ENCODE measurements around the gene DIDO1. TPM values are rescaled to one million over a fixed set of nuclear protein-coding genes. Genes with fewer than 3 reads are reported as not detected.

The DIDO1 gene
- total RNA-seq: 124 and 128 TPM in 2 replicates
- 62.4 TPM for total RNA-seq (2013)
- polyA plus RNA-seq: 48.5 and 57.6 TPM in 2 replicates
- 56.8 and 77.7 TPM in 2 replicates for polyA minus RNA-seq

GRCh38 chr20:62926229-62927127 is at the start of gene DIDO1:
Gene DIDO1, minus strand, starts transcription at chr20:62926505.
- Histone ChIP-seq H3K4me1 (ENCODE audit: control insufficient read depth in 2 of 2, insufficient read depth in 2 of 2, low read length in 2 of 2) (peaks cover 55 to 73% of the 10 kb centered on the region in 2 donors), H3K27ac (ENCODE audit: low read length in 2 of 2) (peak within 1 kb of the TSS; percentile 79 to 92), H3K36me3 (replicated peaks in 1 of 2; ENCODE audit: control extremely low read depth in 1 of 2, control insufficient read depth in 1 of 2, extremely low read depth in 1 of 2, insufficient read depth in 2 of 2, low read length in 1 of 2) (no peaks in the 10 kb centered on the region), H2AFZ (ENCODE audit: insufficient read depth, low read depth, low read length, poor library complexity, severe bottlenecking) (peak within 1 kb of the TSS; percentile 72), H3K4me2 (replicated peaks; ENCODE audit: low read depth, low read length, poor library complexity, severe bottlenecking) (peak within 1 kb of the TSS; percentile 93), H4K20me1 (ENCODE audit: control insufficient read depth, insufficient read depth, low read length, poor library complexity, severe bottlenecking) (peaks cover 54% of the 10 kb centered on the region), H3K79me2 (ENCODE audit: control insufficient read depth, insufficient read depth, low read length) (peaks cover 92% of the 10 kb centered on the region), H3K4me3 (ENCODE audit: control extremely low read depth in 1 of 5, extremely low read depth in 1 of 5, insufficient read depth in 1 of 5, low read depth in 2 of 5, low read length in 4 of 5) (peak within 1 kb of the TSS; percentile 86 to 99 (median 96)), H3K9me3 (ENCODE audit: control extremely low read depth in 1 of 3, control insufficient read depth in 2 of 3, insufficient read depth in 1 of 3, low read length in 2 of 3) (no peaks in the 10 kb centered on the region), H3K9ac (ENCODE audit: low read length) (peak within 1 kb of the TSS; percentile 95), H3K27me3 (replicated peaks in 1 of 4; ENCODE audit: control extremely low read depth in 1 of 4, control insufficient read depth in 3 of 4, insufficient read depth in 4 of 4, low read length in 3 of 4) (no peaks in the 10 kb centered on the region)
- WGBS (ENCODE audit: insufficient coverage): under 1% methylated on average over 84 of the region's 92 CpGs
- ATAC-seq (ENCODE audit: low read depth) (peak; percentile 89), DNase-seq (peak; percentile 94)
- ChIA-PET POLR2A (interaction anchor here (0.5 to 3.1 kb wide), 6 partner anchors 8 to 102 kb away, joined by 3 to 24 read pairs (median 6); partner anchors contain the start of genes GID8 and SLC17A9), CTCF (interaction anchor here (1.1 to 1.9 kb wide), 5 partner anchors 19 to 52 kb away, joined by 3 to 6 read pairs (median 5); no protein-coding TSS in a partner anchor)
- Mint-ChIP-seq H3K4me3 (peak within 1 kb of the TSS; percentile 95), H3K4me1 (peaks cover 75% of the 10 kb centered on the region), H3K27ac (peak within 1 kb of the TSS; percentile 94), H3K9me3 (ENCODE audit: insufficient read depth) (no peaks in the 10 kb centered on the region), H3K27me3 (no peaks in the 10 kb centered on the region)
- peak; percentile 75 for TF ChIP-seq CTCF (IDR thresholded peaks at IDR 0.05)
- no peak for TF ChIP-seq EZH2 (IDR thresholded peaks at IDR 0.05; ENCODE audit: borderline replicate concordance, insufficient read depth, low read depth, low read length, poor library complexity, severe bottlenecking)
- intact Hi-C loops (cut with micrococcal nuclease): loop anchor here (1.0 to 5.0 kb wide), 5 partner anchors 11 to 291 kb away; partner anchors contain the start of genes TCFL5 and YTHDF1

All from B cell (primary cell).